KMS-11 (cell line): ENCODE data around the gene GLP1R.

Experiments
- H2AFZ ChIP-seq: fragments of 200-600 bp; sonication (generic); 2 replicates; pipeline ENCODE4 v1.6.1; 2016; ENCODE audit warnings: antibody characterized with exemption, mixed run types, low read depth
- H3K27ac ChIP-seq: fragments of 200-600 bp; sonication (generic); 2 replicates; pipeline ENCODE4 v1.6.1; 2016; ENCODE audit warnings: mild to moderate bottlenecking, mixed run types
- H3K27me3 ChIP-seq: fragments of 200-600 bp; sonication (generic); 2 replicates; pipeline ENCODE4 v1.6.1; 2017; ENCODE audit warnings: mild to moderate bottlenecking, low read depth, mixed run types, moderate library complexity; ENCODE audit not compliant: insufficient read depth
- H3K36me3 ChIP-seq: fragments of 200-600 bp; sonication (generic); 2 replicates; pipeline ENCODE4 v1.6.1; 2017; ENCODE audit warnings: mild to moderate bottlenecking, mixed run types; ENCODE audit not compliant: insufficient read depth
- H3K4me1 ChIP-seq: fragments of 200-600 bp; sonication (generic); 2 replicates; pipeline ENCODE4 v1.6.1; 2016; ENCODE audit warnings: mild to moderate bottlenecking, low read depth, mixed run types; ENCODE audit not compliant: poor library complexity, severe bottlenecking
- H3K4me2 ChIP-seq: fragments of 200-600 bp; sonication (generic); 2 replicates; pipeline ENCODE4 v1.7.0; 2016; ENCODE audit warnings: mild to moderate bottlenecking, mixed run types
- H3K4me3 ChIP-seq: fragments of 200-600 bp; sonication (generic); IDR thresholded peaks from 2 replicates; pipeline ENCODE4 v1.6.1; 2017; ENCODE audit warnings: low read depth, low read length, mixed read lengths; ENCODE audit not compliant: insufficient read depth
- H3K79me2 ChIP-seq: fragments of 200-600 bp; sonication (generic); 2 replicates; pipeline ENCODE4 v1.6.1; 2016; ENCODE audit warnings: low read depth, mixed run types; ENCODE audit not compliant: insufficient read depth
- H3K9ac ChIP-seq: fragments of 200-600 bp; sonication (generic); 2 replicates; pipeline ENCODE4 v1.6.1; 2016; ENCODE audit warnings: mild to moderate bottlenecking, mixed run types
- H4K20me1 ChIP-seq: fragments of 200-600 bp; sonication (generic); 2 replicates; pipeline ENCODE4 v1.6.1; 2016; ENCODE audit warnings: mild to moderate bottlenecking, mixed run types; ENCODE audit not compliant: insufficient read depth
- CTCF ChIP-seq: fragments of 200-600 bp; sonication (generic); conservative IDR thresholded peaks from 2 replicates; pipeline ENCODE4 v1.6.1; 2017; ENCODE audit warnings: low read depth, mild to moderate bottlenecking, antibody characterized with exemption, low read length, moderate library complexity, mixed read lengths

Gene GLP1R

DNA sequence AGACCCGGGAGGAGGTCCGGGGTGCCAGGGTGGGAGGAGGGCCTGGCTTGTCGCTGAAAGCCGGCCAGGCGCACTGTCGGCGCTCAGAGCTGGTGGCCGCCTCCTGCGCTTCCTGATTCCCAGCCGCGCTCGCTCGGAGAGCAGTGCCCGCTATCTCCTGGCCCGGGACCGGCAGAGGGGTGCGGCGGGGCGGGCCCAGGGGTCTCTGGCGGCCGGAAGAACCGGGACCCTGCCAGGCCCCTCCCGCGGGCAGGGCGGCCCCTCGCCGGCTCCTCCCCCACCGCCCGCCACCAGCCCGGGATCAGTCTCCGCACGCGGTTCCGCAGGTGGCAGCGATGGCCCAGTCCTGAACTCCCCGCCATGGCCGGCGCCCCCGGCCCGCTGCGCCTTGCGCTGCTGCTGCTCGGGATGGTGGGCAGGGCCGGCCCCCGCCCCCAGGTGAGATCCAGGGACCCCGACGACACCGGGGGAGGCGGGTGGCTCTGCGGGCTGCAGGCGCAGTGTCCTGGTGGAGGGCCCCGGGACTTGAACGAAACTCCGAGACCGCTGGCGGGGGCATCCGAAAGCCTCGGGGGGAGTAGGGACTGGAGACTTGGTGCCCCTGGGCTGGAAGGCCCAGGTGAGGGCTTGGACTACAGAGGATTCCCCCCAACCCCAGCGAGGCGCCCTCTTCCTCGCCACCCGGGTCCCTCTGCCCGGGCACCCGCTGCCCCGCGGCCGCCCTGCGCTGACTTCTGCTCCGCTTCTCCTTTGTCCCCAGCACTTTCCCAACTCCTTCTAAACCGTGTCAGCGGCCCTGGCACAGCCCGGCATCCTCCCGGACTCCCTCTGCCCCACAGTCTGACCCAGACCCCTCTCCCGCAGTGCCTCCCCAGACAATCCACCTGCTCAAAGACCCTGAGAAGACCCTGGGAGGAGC is at the start of gene GLP1R:
Gene GLP1R, plus strand, starts transcription at position 301 of the 919 bp plus-strand sequence. Its CDS starts 60 bp downstream, at position 361.
- no peak for TF ChIP-seq CTCF
- no peaks in the 10 kb centered on the region for H3K79me2 ChIP-seq
- no peaks in the 10 kb centered on the region for H4K20me1 ChIP-seq
- H3K4me3 ChIP-seq, result no peak within 1 kb of the TSS
- no peaks in the 10 kb centered on the region for H3K27me3 ChIP-seq
- H3K4me1 ChIP-seq, result no peaks in the 10 kb centered on the region
- H3K36me3 ChIP-seq, result no peaks in the 10 kb centered on the region
- no peak within 1 kb of the TSS for H3K27ac ChIP-seq
- H3K9ac ChIP-seq, result no peak within 1 kb of the TSS
- H3K4me2 ChIP-seq, result no peak within 1 kb of the TSS
- H2AFZ ChIP-seq, result no peak within 1 kb of the TSS

- no peaks in the 10 kb centered on the region for H3K4me1 ChIP-seq
- no peaks in the 10 kb centered on the region for H3K27me3 ChIP-seq
- no peaks in the 10 kb centered on the region for H4K20me1 ChIP-seq
- no peak overlapping the region for H3K27ac ChIP-seq
- no peak overlapping the region for H3K9ac ChIP-seq
- no peak overlapping the region for H2AFZ ChIP-seq
- H3K4me2 ChIP-seq, result no peak overlapping the region
- H3K36me3 ChIP-seq, result no peaks in the 10 kb centered on the region
- TF ChIP-seq CTCF, result no peak
- H3K4me3 ChIP-seq, result no peak overlapping the region
- H3K79me2 ChIP-seq, result no peaks in the 10 kb centered on the region
These were observed 45.5 kb upstream of the GLP1R start for GRCh38 chr6:39003072-39003471.

DNA sequence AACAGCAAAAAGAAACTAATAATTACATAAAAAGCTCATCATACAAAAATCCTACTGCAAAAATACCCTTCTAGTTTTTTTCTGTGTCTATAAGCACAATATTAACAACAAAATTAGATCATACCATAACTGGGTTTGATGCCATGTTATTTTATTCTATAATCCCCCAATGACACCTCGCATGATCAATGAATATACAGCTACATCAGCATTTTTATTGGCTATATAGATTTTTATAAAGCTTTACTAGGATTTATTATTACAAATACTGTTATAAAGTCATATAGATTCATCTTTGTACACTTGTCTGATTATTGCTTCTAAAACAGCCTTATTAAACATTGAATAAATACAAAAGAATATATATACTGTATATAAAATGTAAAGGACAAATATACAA is 45.1 kb upstream of the GLP1R start:
- H3K4me1 ChIP-seq, result no peaks in the 10 kb centered on the region
- H3K9ac ChIP-seq, result no peak overlapping the region
- no peaks in the 10 kb centered on the region for H3K27me3 ChIP-seq
- no peaks in the 10 kb centered on the region for H4K20me1 ChIP-seq
- H3K4me3 ChIP-seq, result no peak overlapping the region
- no peak overlapping the region for H3K4me2 ChIP-seq
- H3K79me2 ChIP-seq, result no peaks in the 10 kb centered on the region
- no peak for TF ChIP-seq CTCF
- no peaks in the 10 kb centered on the region for H3K36me3 ChIP-seq
- no peak overlapping the region for H2AFZ ChIP-seq
- no peak overlapping the region for H3K27ac ChIP-seq

DNA sequence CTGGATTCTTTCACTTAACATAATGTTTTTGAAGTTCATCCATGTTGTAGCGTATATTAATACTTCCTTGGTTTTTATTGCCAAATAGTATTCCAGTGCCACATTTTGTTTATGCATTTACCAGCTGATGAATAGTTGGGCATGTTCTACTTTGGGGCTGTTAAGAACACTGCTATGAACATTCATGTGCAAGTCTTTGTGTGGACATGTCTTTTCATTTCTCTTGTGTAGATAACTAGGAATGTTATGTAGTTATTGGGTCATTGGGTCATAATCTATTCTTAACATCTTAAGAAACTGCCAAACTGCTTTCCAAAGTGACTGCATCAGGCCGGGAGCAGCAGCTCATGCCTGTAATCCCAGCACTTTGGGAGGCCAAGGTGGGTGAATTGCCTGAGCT is 43.8 kb upstream of the GLP1R start:
- H4K20me1 ChIP-seq, result no peaks in the 10 kb centered on the region
- no peaks in the 10 kb centered on the region for H3K36me3 ChIP-seq
- TF ChIP-seq CTCF, result no peak
- H2AFZ ChIP-seq, result no peak overlapping the region
- H3K4me3 ChIP-seq, result no peak overlapping the region
- no peak overlapping the region for H3K9ac ChIP-seq
- H3K4me2 ChIP-seq, result no peak overlapping the region
- no peaks in the 10 kb centered on the region for H3K27me3 ChIP-seq
- H3K79me2 ChIP-seq, result no peaks in the 10 kb centered on the region
- H3K4me1 ChIP-seq, result no peaks in the 10 kb centered on the region
- H3K27ac ChIP-seq, result no peak overlapping the region
